Measurements from ENCODE around the gene INTS11.
A peak's percentile ranks its signal among the peaks of the same experiment; 100 is the strongest.

INTS11 gene

GRCh38 chr1:1308756-1309250 lies 15.7 kb downstream of the INTS11 start:
- TF ChIP-seq CTCF (IDR thresholded peaks at IDR 0.05; ENCODE audit: insufficient read depth, missing control alignments) = no peak
- FAIRE-seq = no peak

GRCh38 chr1:1307923-1308755 lies 16.3 kb downstream of the INTS11 start, which contains the start of the genes ACAP3 and PUSL1:
Gene ACAP3, minus strand, starts transcription at chr1:1307930. Its CDS starts 115 bp downstream, at chr1:1307815.
Gene PUSL1, plus strand, starts transcription at chr1:1308597. Its CDS starts 47 bp downstream, at chr1:1308644.
- FAIRE-seq (no peak), DNase-seq (ENCODE audit: insufficient read length, low spot score) (no peak)
- no peak for TF ChIP-seq CTCF (IDR thresholded peaks at IDR 0.05; ENCODE audit: insufficient read depth, missing control alignments)

More at GRCh38 chr1:1308756-1309250, 15.7 kb downstream of the INTS11 start:
- no peak for DNase-seq (ENCODE audit: insufficient read length, low spot score)

GRCh38 chr1:1307261-1307922 lies 17.1 kb downstream of the INTS11 start:
- TF ChIP-seq CTCF (IDR thresholded peaks at IDR 0.05; ENCODE audit: insufficient read depth, missing control alignments) = no peak
- DNase-seq (ENCODE audit: insufficient read length, low spot score) (no peak), FAIRE-seq (no peak)

GRCh38 chr1:1306661-1307260 lies 17.7 kb downstream of the INTS11 start:
- no peak for TF ChIP-seq CTCF (IDR thresholded peaks at IDR 0.05; ENCODE audit: insufficient read depth, missing control alignments)
- DNase-seq (ENCODE audit: insufficient read length, low spot score) = no peak
- FAIRE-seq = no peak

- no peak for DNase-seq (ENCODE audit: insufficient read length, low spot score)
- peak; percentile 17 for TF ChIP-seq CTCF (IDR thresholded peaks at IDR 0.05; ENCODE audit: insufficient read depth, missing control alignments)
- FAIRE-seq = no peak
These were observed 18.3 kb downstream of the INTS11 start for GRCh38 chr1:1306070-1306660.

- no peak for FAIRE-seq
- DNase-seq (ENCODE audit: insufficient read length, low spot score) = no peak
- TF ChIP-seq CTCF (IDR thresholded peaks at IDR 0.05; ENCODE audit: insufficient read depth, missing control alignments) = no peak
These were observed 19.0 kb downstream of the INTS11 start for GRCh38 chr1:1305300-1306069.
